GM12878 (cell line): ENCODE data around the gene CSTA. TPM values are rescaled to one million over a fixed set of nuclear protein-coding genes. Genes with fewer than 3 reads are reported as not detected.

Experiments
- ATAC-seq: fragments of 200-7000 bp; cut with Tn5 transposase; 3 replicates; pipeline ENCODE4 v1.9.1; 2020; ENCODE audit warnings: mild to moderate bottlenecking, moderate library complexity
- BruUV-seq: library from RNA; stranded (reverse); fragments of 400-500 nt; replicated peaks from 2 replicates; lab custom pipeline; 2021; lab: Mats Ljungman, UMichigan
- CTCF ChIA-PET: fragments of 300-600 bp; sonication (Branson Sonifier 250); formaldehyde crosslinking; extraction: SDS; loops from one replicate; lab custom pipeline; 2021; ENCODE audit warnings: inconsistent platforms; lab: Yijun Ruan, JAX
- POLR2A ChIA-PET: fragments of 350-600 bp; formaldehyde crosslinking; extraction: SDS; loops from one replicate; lab custom pipeline; 2021; ENCODE audit warnings: inconsistent platforms; lab: Charles Lee
- RAD21 ChIA-PET: fragments of 300-600 bp; sonication (Branson Sonifier 250); formaldehyde crosslinking; loops from one replicate; lab custom pipeline; 2023; ENCODE audit warnings: antibody characterized with exemption; ENCODE audit not compliant: unreplicated experiment; lab: Charles Lee
- SMC1A ChIA-PET: fragments of 300-600 bp; sonication (Branson Sonifier 250); formaldehyde crosslinking; loops from one replicate; lab custom pipeline; 2023; ENCODE audit not compliant: unreplicated experiment, uncharacterized antibody; lab: Charles Lee
- DNase-seq: peaks from one replicate; pipeline ENCODE4 v3.0.0-alpha.2; 2011; ENCODE audit warnings: low read depth, low spot score
- FAIRE-seq: peaks from 3 replicates; lab custom pipeline; 2011; peaks lifted over from hg19 to GRCh38; lab: Jason Lieb, UNC
- H2AFZ ChIP-seq: 2 replicates; pipeline ENCODE4 v1.6.0; 2011; ENCODE audit warnings: low read depth, low read length, control low read depth; ENCODE audit not compliant: control insufficient read depth
- H3K27ac ChIP-seq: 2 replicates; pipeline ENCODE4 v1.5.1; 2011; ENCODE audit warnings: control low read depth; ENCODE audit not compliant: control insufficient read depth, insufficient read depth
- H3K27me3 ChIP-seq, 2 experiments: replicated peaks in 1 of 2; 2 replicates each; pipeline versions ENCODE4 v1.6.0 to v1.6.1; 2011; ENCODE audit warnings: low read length in 1 of 2; ENCODE audit not compliant: control insufficient read depth in 2 of 2, insufficient read depth in 2 of 2
- H3K36me3 ChIP-seq, 2 experiments: 2 replicates each; pipeline ENCODE4 v1.5.1; 2011; ENCODE audit warnings: low read length in 1 of 2; ENCODE audit not compliant: control insufficient read depth in 2 of 2, insufficient read depth in 2 of 2
- H3K4me1 ChIP-seq: 2 replicates; pipeline ENCODE4 v1.6.1; 2011; ENCODE audit warnings: mild to moderate bottlenecking, low read length, moderate library complexity, mixed read lengths; ENCODE audit not compliant: control insufficient read depth, insufficient read depth
- H3K4me2 ChIP-seq: 2 replicates; pipeline ENCODE4 v1.6.0; 2011; ENCODE audit warnings: control low read depth; ENCODE audit not compliant: control insufficient read depth, insufficient read depth
- H3K4me3 ChIP-seq: fragments of 200-600 bp; sonication (generic); 2 replicates; pipeline ENCODE4 v1.5.1; 2016
- H3K79me2 ChIP-seq: 2 replicates; pipeline ENCODE4 v1.6.0; 2011; ENCODE audit warnings: low read length; ENCODE audit not compliant: control insufficient read depth, insufficient read depth
- H3K9ac ChIP-seq: 2 replicates; pipeline ENCODE4 v1.8.0; 2011; ENCODE audit warnings: low read length, control low read depth, mixed read lengths; ENCODE audit not compliant: control insufficient read depth, insufficient read depth
- H3K9me3 ChIP-seq: replicated peaks from 3 replicates; pipeline ENCODE4 v1.5.1; 2011; ENCODE audit warnings: mild to moderate bottlenecking, low read length; ENCODE audit not compliant: control insufficient read depth, insufficient read depth
- H4K20me1 ChIP-seq: 2 replicates; pipeline ENCODE4 v1.6.0; 2011; ENCODE audit not compliant: control insufficient read depth, insufficient read depth
- BCL11A ChIP-seq: IDR thresholded peaks from 2 replicates; pipeline ENCODE4 v1.6.1; 2011; ENCODE audit warnings: low read depth, low read length
- BHLHE40 ChIP-seq, 2 experiments: fragments of 450-650 bp in 1 of 2; IDR thresholded peaks; 2 replicates each; pipeline ENCODE4 v1.6.1; 2011 to 2017; ENCODE audit warnings: low read depth in 2 of 2, borderline replicate concordance in 1 of 2, improper control_type of control experiment in 1 of 2, low read length in 1 of 2, mild to moderate bottlenecking in 1 of 2
- ESRRA ChIP-seq: IDR thresholded peaks from 2 replicates; pipeline ENCODE4 v1.6.1; 2012; ENCODE audit warnings: mild to moderate bottlenecking, low read length, improper control_type of control experiment
- KDM1A ChIP-seq: fragments of 200-600 bp; sonication (generic); IDR thresholded peaks from 2 replicates; pipeline ENCODE4 v1.6.1; 2016; ENCODE audit warnings: borderline replicate concordance
- PKNOX1 ChIP-seq: fragments of 450-650 bp; IDR thresholded peaks from 2 replicates; pipeline ENCODE4 v1.6.1; 2016; ENCODE audit warnings: mild to moderate bottlenecking
- SMC3 ChIP-seq: IDR thresholded peaks from 2 replicates; pipeline ENCODE4 v1.6.1; 2011; ENCODE audit warnings: low read length, improper control_type of control experiment, borderline replicate concordance
- SUZ12 ChIP-seq: fragments of 200-600 bp; sonication (generic); IDR thresholded peaks from one replicate; pipeline ENCODE4 v1.6.1; 2018; ENCODE audit warnings: antibody characterized with exemption, mild to moderate bottlenecking; ENCODE audit not compliant: unreplicated experiment
- WGBS: methylation state at CpG from one replicate; pipeline ENCODE4 v1.1.6; 2016; ENCODE audit warnings: low lambda C conversion rate; ENCODE audit not compliant: insufficient replicate concordance, insufficient coverage; ENCODE audit errors: missing lambda C conversion rate; 5-methylcytosine and 5-hydroxymethylcytosine counted together
- in situ Hi-C: fragments of 300-500 bp; cut with MboI; formaldehyde crosslinking; loops from 9 replicates; pipeline ENCODE4 v1.14.3; 2018; ENCODE audit warnings: mixed read lengths
- intact Hi-C: fragments of 100-400 bp; cut with micrococcal nuclease; formaldehyde crosslinking; loops from one replicate; pipeline ENCODE4 v1.14.2; 2022; ENCODE audit not compliant: unreplicated experiment
- polyA plus RNA-seq, 11 experiments: library from polyadenylated mRNA; depleted of rRNA in 4 of 11; unstranded in 6 of 11; stranded (reverse) in 5 of 11; fragments of >200 nt; fragmentation: Nextera tagmentation in 4 of 11; fragmentation: Illumina TruSeq in 1 of 11; extraction: Ambion mirVana in 4 of 11; extraction: Trizol in 1 of 11; gene quantifications; 1 replicate in 1 of 11; 2 replicates in 10 of 11; pipeline versions ENCODE4 v1.2.1 to v1.2.3, GENCODE V29; 2011 to 2016; ENCODE audit warnings: inconsistent platforms in 2 of 11, missing spikeins in 2 of 11, low read depth in 1 of 11
- total RNA-seq, 4 experiments: library from RNA; depleted of rRNA in 3 of 4; stranded (reverse); fragments of >200 nt in 3 of 4; fragmentation: Illumina TruSeq in 1 of 4; extraction: Trizol in 1 of 4; gene quantifications; 2 replicates each; pipeline versions ENCODE4 v1.2.1 to v1.2.3, GENCODE V29; 2013 to 2021

Gene CSTA
- total and polyA plus RNA-seq, 10 of the 15 experiments (the other 5 are each of a cell fraction or from before 2014, with no cell fraction given) = 1.8 to 6.7 (median 3.4) TPM

- Histone ChIP-seq H3K4me2 (no peak overlapping the region), H3K9me3 (no peaks in the 10 kb centered on the region), H3K27me3 (no peaks in the 10 kb centered on the region), H4K20me1 (no peaks in the 10 kb centered on the region), H3K27ac (peak overlapping the region; percentile 0; the same call in 1 of the 2 replicates), H3K79me2 (no peaks in the 10 kb centered on the region)
- SMC1A ChIA-PET = interaction anchor here (0.7 to 6.0 kb wide), 18 partner anchors 9 to 818 kb away, joined by 3 to 50 read pairs (median 7); partner anchors contain the start of genes FAM162A, MIX23 and POLQ
- intact Hi-C loops = no loop called here
- no TSS peak for BruUV-seq
- POLR2A ChIA-PET = interaction anchor here (0.9 to 3.2 kb wide), 8 partner anchors 12 to 261 kb away, joined by 3 to 28 read pairs (median 5); partner anchors contain the start of genes CSTA, FAM162A and MIX23
- TF ChIP-seq SMC3 = no peak
- TF ChIP-seq KDM1A = no peak
- TF ChIP-seq, all 136 proteins: peak for 0
- 76% methylated on average over 2 of the region's 2 CpGs for WGBS
- FAIRE-seq (no peak), DNase-seq (no peak), ATAC-seq (peak; percentile 75)
- no peak overlapping the region for H2AFZ ChIP-seq
- peaks cover 4 to 15% of the 10 kb centered on the region in 2 experiments for H3K36me3 ChIP-seq
- RAD21 ChIA-PET = interaction anchor here (0.9 to 3.8 kb wide), 17 partner anchors 11 to 818 kb away, joined by 3 to 32 read pairs (median 4); partner anchors contain the start of genes CSTA, FAM162A, MIX23 and POLQ
- H3K4me1 ChIP-seq = no peaks in the 10 kb centered on the region
- H3K4me3 ChIP-seq = no peak overlapping the region
- in situ Hi-C loops = no loop called here
- CTCF ChIA-PET = interaction anchor here (0.6 to 4.5 kb wide), 13 partner anchors 9 to 392 kb away, joined by 3 to 52 read pairs (median 6); partner anchors contain the start of genes FAM162A and MIX23
- H3K9ac ChIP-seq = no peak overlapping the region
These were observed 39.4 kb downstream of the CSTA start for GRCh38 chr3:122364490-122364889.

- in situ Hi-C loops = no loop called here
- no peaks in the 10 kb centered on the region for H3K9me3 ChIP-seq
These were observed 40.0 kb downstream of the CSTA start for GRCh38 chr3:122365073-122365472.

More at GRCh38 chr3:122365073-122365472, 40.0 kb downstream of the CSTA start:
- Histone ChIP-seq H3K36me3 (peaks cover 4 to 19% of the 10 kb centered on the region in 2 experiments), H3K79me2 (no peaks in the 10 kb centered on the region), H4K20me1 (no peaks in the 10 kb centered on the region), H3K27me3 (no peaks in the 10 kb centered on the region), H3K27ac (peak overlapping the region; percentile 0; the same call in 1 of the 2 replicates), H3K4me1 (no peaks in the 10 kb centered on the region), H3K4me2 (no peak overlapping the region), H3K4me3 (no peak overlapping the region), H3K9ac (no peak overlapping the region), H2AFZ (no peak overlapping the region)
- WGBS = 5% methylated on average over 1 of the region's 1 CpG
- ChIA-PET CTCF (interaction anchor here (0.7 to 4.5 kb wide), 13 partner anchors 10 to 264 kb away, joined by 3 to 52 read pairs (median 5); partner anchors contain the start of genes FAM162A and MIX23), RAD21 (interaction anchor here (0.8 to 3.8 kb wide), 22 partner anchors 11 to 818 kb away, joined by 3 to 32 read pairs (median 4); partner anchors contain the start of genes CSTA, FAM162A, MIX23 and POLQ), SMC1A (interaction anchor here (0.5 to 6.0 kb wide), 19 partner anchors 9 to 819 kb away, joined by 3 to 50 read pairs (median 7); partner anchors contain the start of genes FAM162A, MIX23 and POLQ), POLR2A (interaction anchor here (0.6 to 3.2 kb wide), 11 partner anchors 11 to 819 kb away, joined by 3 to 28 read pairs (median 3); partner anchors contain the start of genes FAM162A, MIX23 and POLQ)
- ATAC-seq = peak; percentile 81
- intact Hi-C loops = no loop called here
- BruUV-seq = no TSS peak
- TF ChIP-seq ESRRA (no peak), BHLHE40 (IDR thresholded peaks at IDR 0.05; ENCODE audit: borderline replicate concordance in 1 of 2, low read depth in 2 of 2, low read length in 1 of 2) (no peak), BCL11A (0 out of 2 replicates have a peak, but pooled peaks have one; percentile 11), PKNOX1 (peak; percentile 85), SUZ12 (no peak)
- no peak for FAIRE-seq
- no peak for DNase-seq
